Jurkat, Clone E6-1 (cell line): ENCODE results near the gene CBX2.
"Not testable (repeated sequence)": the region's sequence is repeated elsewhere in the genome, so short reads cannot be mapped to it uniquely, and the experiment has no call there.

Experiments used
- DNase-seq: peaks from one replicate; pipeline ENCODE4 v3.0.0-alpha.2; 2011; ENCODE audit warnings: low read depth, low spot score
- H3K4me3 ChIP-seq: 2 replicates; pipeline ENCODE4 v1.5.1; 2011; ENCODE audit warnings: mild to moderate bottlenecking, low read length, control low read depth, moderate library complexity

CBX2 gene

DNA sequence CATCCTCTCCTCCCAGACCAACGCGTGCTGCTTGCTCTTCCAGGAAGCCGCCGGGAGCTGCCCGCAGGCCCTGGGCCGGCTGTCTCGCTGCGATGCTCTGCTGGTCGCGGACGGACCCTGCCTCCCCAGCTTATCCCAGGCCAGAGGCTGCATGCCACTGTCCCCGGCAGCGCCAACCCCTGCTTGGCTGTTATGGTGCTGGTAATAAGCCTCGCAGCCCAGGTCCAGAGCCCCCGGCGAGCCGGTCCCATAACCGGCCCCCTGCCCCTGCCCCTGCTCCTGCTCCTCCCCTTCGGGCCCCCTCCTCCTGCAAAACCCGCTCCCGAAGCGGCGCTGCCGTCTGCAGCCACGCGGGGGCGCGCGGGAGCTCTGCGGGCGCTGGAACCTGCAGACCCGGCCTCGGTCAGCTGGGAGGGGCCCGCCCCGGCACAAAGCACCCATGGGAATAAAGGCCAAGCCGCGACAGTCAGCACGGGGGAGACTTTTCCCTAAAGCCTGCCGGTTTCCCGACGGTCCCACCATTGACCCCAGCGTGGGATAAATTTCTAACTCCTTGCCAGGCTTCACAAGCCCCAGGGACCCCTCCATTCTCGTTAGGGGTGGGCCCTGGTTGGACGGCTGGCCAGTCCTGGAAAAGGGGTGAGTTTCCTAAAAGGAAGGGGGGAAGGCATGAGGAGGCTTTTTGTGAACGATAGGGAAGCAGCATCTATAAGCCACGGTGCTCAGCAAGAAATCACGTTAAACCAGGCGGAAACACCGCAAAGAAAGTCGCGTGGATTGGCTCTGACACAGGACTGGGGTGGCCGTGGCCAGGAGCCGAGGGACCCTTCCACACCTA lies 36.0 kb upstream of the CBX2 start:
- no peak overlapping the region for H3K4me3 ChIP-seq
- DNase-seq: peak; percentile 22

DNA sequence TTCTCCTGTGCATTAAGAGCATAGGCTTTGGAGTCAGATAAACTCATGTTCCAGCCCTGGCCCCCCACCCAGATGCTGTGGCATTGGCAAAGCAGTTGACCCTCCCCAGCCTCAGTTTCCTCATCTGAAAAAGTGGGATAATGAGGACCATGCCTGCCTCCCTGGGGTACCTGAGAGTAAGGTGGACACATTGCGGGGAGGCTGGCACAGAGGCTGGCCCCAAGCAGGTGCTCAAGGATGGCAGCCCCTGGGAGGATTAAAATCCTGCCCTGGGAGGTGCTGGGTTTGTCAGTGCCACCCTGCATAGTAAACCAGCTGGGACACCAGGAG lies 35.4 kb upstream of the CBX2 start:
- no peak for DNase-seq
- H3K4me3 ChIP-seq: no peak overlapping the region

DNA sequence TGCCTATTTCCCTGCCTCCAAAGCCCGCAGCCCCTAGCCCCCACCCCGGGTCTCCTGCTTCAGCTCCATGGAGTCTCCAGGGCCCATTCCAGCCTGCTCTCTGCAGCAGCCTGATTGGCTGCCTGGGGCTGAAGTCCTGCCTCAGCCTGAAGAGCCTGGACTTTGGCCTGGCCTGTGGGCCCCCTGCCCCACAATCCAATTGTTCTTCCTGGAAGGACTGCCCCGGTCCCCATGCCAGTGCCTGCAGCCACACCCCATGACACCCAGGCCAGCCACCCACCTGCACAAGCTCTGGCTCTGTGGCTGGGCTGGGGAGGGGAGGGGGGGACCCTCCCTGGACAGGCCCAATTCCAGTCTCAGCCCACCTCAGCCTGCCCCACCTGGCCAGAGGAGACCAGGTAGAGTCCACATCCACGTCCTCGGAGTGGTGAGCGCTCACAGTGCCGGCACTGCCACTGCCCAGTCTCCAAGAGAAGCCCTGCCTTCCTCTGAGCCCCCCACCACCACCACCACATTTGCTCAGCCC lies 34.9 kb upstream of the CBX2 start:
- no peak overlapping the region for H3K4me3 ChIP-seq
- no peak for DNase-seq

- H3K4me3 ChIP-seq: no peak overlapping the region
- no peak for DNase-seq
Observed at GRCh38 chr17:79743614-79744013, 34.3 kb upstream of the CBX2 start.

GRCh38 chr17:79745641-79746105 lies 32.3 kb upstream of the CBX2 start:
- peak overlapping the region; percentile 22 for H3K4me3 ChIP-seq
- DNase-seq: no peak

DNA sequence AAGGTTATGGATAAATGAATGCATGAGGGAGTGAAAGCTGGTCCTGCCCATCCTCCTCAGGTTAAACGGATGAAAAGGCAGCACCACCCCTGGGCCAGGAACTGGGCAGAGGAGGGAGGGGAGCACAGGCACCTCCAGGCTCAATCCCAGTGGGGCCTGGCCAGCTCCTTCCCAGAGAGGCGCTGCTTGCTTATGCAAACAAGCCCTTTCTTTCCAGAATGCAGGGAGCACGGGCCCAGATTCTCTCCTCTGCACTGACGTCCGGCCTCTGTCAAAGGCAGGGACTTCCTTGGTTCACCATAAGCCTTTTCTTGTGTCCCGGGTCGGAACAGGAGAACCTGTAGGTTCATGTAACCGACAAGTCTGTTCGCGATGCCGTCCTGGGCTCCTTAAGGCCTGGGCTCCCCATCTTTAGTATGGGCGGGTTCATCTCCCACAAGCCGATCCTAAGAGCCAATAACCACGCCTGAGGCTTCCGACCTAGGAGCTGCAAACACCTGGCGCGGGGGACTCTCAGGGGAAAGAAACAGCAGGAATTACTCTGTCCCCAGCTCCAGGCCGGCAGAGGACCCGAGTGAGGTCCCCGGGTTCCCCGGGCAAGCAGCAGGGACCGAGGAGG lies 30.9 kb upstream of the CBX2 start:
- H3K4me3 ChIP-seq: no peak overlapping the region
- DNase-seq: no peak

GRCh38 chr17:79747508-79748294 lies 30.2 kb upstream of the CBX2 start:
- no peak for DNase-seq
- no peak overlapping the region for H3K4me3 ChIP-seq

GRCh38 chr17:79748295-79749099 lies 29.5 kb upstream of the CBX2 start:
- no peak overlapping the region for H3K4me3 ChIP-seq
- DNase-seq: no peak

DNA sequence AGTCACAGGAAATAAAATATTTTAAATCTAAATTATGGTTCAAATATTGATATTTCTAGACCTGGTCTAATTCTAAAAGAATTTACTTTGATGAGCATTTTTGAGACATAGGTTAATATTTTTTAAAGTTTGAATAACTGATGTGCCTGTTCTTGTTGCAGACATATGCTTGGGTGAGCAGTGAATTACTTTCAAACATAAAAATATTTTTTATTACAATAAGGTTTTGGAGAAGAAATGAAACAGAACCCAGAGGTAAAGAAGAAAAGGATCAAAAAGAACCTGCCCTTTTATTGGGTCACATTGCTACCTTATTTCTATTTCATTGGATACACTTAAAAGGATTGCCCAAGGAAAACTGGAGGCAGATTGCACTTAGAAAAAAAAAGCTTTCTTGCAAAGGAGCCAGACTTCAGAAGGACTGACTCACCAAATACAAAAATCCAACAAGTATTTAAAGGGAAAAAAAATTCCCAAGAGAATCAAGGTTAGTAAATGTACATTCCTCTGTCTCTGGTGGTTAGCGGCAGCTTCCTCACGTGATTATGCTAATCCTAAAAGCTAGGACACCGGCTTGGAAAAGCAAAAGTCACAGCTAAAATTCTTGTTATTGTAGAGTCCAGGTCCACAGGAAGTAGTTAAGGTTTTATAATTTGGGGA lies 28.7 kb upstream of the CBX2 start:
- DNase-seq: no peak
- no peak overlapping the region for H3K4me3 ChIP-seq

DNA sequence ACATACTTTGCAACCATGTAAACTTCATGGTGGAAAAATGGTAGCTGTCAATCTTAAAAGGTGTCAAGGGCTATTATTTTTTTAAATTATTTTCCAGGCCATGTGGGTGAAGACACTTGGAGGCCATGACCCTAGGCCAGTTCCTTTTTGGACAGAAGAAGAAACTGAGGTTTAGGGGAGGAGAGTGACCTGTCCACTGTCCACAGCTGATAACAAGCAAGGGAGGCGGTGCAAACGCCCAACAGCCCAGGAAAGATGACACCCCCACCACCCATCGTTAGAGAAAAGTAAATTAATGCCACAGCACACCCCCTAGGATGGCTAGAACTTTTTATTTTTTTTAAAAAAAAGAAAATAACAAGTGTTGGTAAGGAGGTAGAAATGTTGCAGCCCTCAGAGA lies 28.0 kb upstream of the CBX2 start:
- no peak for DNase-seq
- H3K4me3 ChIP-seq: no peak overlapping the region

DNA sequence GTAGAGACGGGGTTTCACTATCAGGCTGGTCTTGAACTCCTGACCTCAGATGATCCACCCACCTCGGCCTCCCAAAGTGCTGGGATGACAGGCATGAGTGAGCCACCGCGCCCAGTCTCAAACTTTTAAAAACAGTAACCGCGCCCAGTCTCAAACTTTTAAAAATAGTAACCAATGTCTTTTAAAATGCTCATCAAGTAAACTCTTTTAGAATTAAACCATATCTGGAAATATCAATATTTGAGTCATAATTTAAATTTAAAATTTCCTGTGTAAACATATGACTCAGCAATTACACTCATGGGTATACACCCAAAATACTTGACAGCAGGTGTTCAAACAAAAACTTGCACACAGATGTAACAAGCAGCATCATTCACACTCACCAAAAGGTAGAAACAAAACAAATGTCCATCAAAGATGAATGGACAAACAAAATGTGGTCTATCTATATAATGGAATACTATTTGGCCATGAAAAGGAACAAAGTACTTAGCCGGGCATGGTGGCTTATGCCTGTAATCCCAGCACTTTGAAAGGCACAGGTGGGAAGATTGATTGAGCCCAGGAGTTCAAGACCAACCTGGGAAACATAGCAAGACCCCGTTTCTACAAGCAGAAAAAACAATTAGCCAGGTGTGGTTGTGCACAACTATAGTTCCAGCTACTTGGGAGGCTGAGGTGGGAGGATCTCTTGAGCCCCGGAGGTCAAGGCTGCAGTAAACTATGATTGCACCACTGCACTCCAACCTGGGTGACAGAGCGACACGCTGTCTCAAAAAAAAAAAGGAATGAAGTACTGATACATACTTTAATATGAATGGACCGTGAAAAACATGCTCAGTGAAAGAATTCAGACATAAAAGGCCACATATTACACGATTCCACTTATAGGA lies 27.1 kb upstream of the CBX2 start:
- H3K4me3 ChIP-seq: no peak overlapping the region
- no peak for DNase-seq

DNA sequence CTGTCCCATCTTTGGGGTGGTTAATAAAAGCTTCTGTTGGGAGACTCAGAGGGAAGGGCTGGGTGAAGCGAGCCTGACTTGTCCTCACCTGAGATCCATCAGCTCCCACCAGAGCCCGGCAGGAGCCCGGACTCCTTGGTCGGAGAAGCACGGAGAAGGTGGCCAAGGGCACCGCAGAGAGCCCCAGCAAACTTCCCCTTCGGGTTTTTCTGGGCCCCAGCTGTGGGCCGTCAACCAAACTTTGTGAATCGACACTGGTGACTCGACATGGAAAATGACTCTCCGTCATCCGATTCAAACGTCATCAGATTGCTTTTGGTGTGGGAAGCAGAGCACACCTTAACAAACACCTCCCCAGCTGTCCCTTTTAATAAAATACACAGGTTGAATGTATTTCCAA lies 25.8 kb upstream of the CBX2 start:
- no peak for DNase-seq
- no peak overlapping the region for H3K4me3 ChIP-seq

DNA sequence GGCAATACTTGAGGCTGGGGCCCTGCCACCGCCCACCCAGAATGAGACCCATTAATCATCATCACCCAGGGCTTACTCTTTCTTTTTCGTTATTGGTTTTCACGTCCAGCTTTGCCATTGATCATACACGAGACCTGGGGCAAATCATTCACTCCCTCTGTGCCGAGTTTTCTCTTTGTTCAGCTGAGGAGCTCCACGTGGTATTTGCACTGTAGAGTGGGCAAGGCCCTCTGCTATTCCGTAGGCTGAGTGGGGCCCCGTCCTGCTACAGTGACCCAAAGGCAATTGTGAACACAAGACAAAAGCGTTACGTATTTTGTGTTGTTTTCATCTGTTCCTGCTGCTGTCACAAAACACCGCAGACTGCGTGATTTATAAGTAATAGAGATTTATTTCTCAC lies 23.6 kb upstream of the CBX2 start:
- no peak for DNase-seq
- no peak overlapping the region for H3K4me3 ChIP-seq

DNA sequence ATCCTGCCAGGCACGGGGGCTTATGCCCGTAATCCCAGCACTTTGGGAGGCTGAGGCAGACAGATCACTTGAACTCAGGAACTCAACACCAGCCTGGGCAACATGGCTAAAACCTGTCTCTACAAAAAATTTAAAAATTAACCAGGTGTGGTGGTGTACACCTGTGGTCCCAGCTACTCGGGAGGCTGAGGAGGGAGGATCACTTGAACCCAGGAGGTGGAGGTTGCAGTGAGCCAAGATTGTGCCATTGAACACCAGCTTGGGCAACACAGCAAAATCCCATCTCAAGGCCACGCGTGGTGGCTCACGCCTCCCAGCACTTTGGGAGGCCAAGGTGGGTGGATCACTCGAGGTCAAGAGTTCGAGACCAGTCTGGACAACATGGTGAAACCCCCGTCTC lies 23.0 kb upstream of the CBX2 start:
- DNase-seq, H3K4me3 ChIP-seq: not testable (repeated sequence)

- no peak overlapping the region for H3K4me3 ChIP-seq
- no peak for DNase-seq
Observed at GRCh38 chr17:79755591-79755990, 22.4 kb upstream of the CBX2 start.

- no peak overlapping the region for H3K4me3 ChIP-seq
- DNase-seq: no peak
Observed at GRCh38 chr17:79757140-79757745, 20.7 kb upstream of the CBX2 start.

DNA sequence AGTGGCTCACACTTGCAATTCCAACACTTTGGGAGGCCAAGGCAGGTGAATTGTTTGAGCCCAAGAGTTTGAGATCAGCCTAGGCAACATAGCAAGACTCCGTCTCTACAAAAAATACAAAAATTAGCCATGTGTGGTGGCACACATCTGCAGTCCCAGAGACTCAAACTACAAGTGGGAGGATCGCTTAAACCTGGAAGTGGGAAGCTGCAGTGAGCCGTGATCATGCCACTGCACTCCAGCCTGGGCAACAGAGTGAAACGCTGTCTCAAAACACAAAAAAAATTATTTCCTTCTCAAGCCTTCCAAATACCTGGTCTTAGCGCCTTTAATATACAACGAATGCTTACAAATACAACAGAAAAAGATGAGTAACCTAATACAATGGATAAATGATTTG lies 19.7 kb upstream of the CBX2 start:
- no peak for DNase-seq
- no peak overlapping the region for H3K4me3 ChIP-seq
